T-helper 2 cell treated with Interferon-gamma antibody and Interleukin-4, amounts not matched to agents 100 ng/mL and 5 ng/mL, for 36 hours (primary cell): ENCODE results near the gene MARVELD1. TPM values are rescaled to one million over a fixed set of nuclear protein-coding genes. Genes with fewer than 3 reads are reported as not detected.

Experiments
- intact Hi-C: fragments of 100-400 bp; cut with micrococcal nuclease; formaldehyde crosslinking; loops from one replicate; pipeline ENCODE4 v1.15.1; 2023
- total RNA-seq: library from RNA; stranded (reverse); gene quantifications from 2 replicates; pipeline ENCODE4 v1.2.3, GENCODE V29; 2022

Gene MARVELD1
- total RNA-seq, 1 donor from 2014 or later: 5.4 TPM

GRCh38 chr10:97748116-97748515 is 34.6 kb downstream of the MARVELD1 start:
- intact Hi-C loops: no loop called here

- intact Hi-C loops: no loop called here
Observed at GRCh38 chr10:97752956-97753355, 39.4 kb downstream of the MARVELD1 start.

- intact Hi-C loops: no loop called here
Observed at GRCh38 chr10:97754726-97755125, 41.2 kb downstream of the MARVELD1 start.

GRCh38 chr10:97755718-97756117 is 42.2 kb downstream of the MARVELD1 start:
- intact Hi-C loops: no loop called here

- intact Hi-C loops: no loop called here
Observed at GRCh38 chr10:97757471-97757870, 43.9 kb downstream of the MARVELD1 start.

GRCh38 chr10:97759158-97759887 is 45.8 kb downstream of the MARVELD1 start:
- intact Hi-C loops: loop anchor here (1.0 kb wide), 1 partner anchor 110 kb away; no protein-coding TSS in a partner anchor

GRCh38 chr10:97759946-97760345 is 46.4 kb downstream of the MARVELD1 start:
- intact Hi-C loops: loop anchor here (1.0 kb wide), 1 partner anchor 109 kb away; no protein-coding TSS in a partner anchor

GRCh38 chr10:97760461-97761257 is 47.1 kb downstream of the MARVELD1 start:
- intact Hi-C loops: no loop called here

GRCh38 chr10:97761331-97761865 is 47.9 kb downstream of the MARVELD1 start:
- intact Hi-C loops: no loop called here

- intact Hi-C loops: no loop called here
Observed at GRCh38 chr10:97762056-97762455, 48.5 kb downstream of the MARVELD1 start.

- intact Hi-C loops: no loop called here
Observed at GRCh38 chr10:97762816-97763215, 49.3 kb downstream of the MARVELD1 start.

- intact Hi-C loops: no loop called here
Observed at GRCh38 chr10:97763411-97763810, 49.9 kb downstream of the MARVELD1 start.

- intact Hi-C loops: no loop called here
Observed at GRCh38 chr10:97763947-97764346, 50.4 kb downstream of the MARVELD1 start.

GRCh38 chr10:97764519-97764931 is 51.0 kb downstream of the MARVELD1 start:
- intact Hi-C loops: no loop called here

- intact Hi-C loops: no loop called here
Observed at GRCh38 chr10:97765201-97765600, 51.7 kb downstream of the MARVELD1 start.

- intact Hi-C loops: no loop called here
Observed at GRCh38 chr10:97766106-97766810, 52.7 kb downstream of the MARVELD1 start.

- intact Hi-C loops: no loop called here
Observed at GRCh38 chr10:97766996-97767924, 53.7 kb downstream of the MARVELD1 start.
